NCI-H1092 (cell line): ENCODE data around the gene INAVA.
"Not testable (repeated sequence)": the region's sequence is repeated elsewhere in the genome, so short reads cannot be mapped to it uniquely, and the experiment has no call there.

Experiments
- DNase-seq: peaks from one replicate; lab custom pipeline; 2025; lab: John Stamatoyannopoulos, UW

INAVA gene

DNA sequence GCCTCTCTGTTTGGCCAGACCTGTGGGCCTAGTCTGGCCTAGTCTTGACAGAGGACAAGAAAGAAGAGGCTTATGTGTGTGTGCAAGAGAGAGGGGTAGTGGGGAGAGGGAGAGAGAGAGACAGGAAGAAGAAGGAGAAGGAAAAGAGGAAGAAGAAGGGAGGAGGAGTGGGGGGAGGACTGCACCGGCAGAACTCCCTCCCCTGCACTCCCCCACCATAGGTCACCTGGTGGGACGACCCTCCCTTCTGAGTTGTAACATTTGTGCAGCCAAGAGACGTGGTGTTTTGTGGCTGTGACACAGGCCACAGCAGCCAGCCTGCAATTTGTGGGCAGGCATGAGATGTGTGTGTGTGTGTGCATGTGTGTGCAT lies 4.3 kb downstream of the INAVA start:
- DNase-seq: no peak

DNA sequence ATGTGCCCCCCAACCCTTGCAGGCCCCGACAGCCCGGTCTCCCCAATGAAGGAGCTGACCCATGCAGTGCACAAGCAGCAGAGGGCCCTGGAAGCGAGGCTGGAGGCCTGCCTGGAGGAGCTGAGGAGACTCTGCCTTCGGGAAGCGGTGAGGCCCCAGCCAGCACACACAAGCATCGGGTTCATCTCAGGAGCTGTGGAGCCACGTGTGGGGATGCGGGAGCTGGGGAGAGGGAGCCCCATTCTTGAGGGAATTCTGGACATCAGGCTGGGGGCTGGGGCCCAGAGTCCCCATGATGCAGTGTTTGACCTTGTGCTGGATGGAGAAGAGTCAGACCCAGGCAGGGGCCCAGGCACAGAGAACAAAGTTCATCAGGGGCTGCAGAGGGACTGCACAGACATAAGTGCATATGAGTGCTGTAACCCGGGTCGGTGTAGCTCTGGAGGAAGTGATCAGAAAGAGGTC lies 4.8 kb downstream of the INAVA start:
- DNase-seq: no peak

DNA sequence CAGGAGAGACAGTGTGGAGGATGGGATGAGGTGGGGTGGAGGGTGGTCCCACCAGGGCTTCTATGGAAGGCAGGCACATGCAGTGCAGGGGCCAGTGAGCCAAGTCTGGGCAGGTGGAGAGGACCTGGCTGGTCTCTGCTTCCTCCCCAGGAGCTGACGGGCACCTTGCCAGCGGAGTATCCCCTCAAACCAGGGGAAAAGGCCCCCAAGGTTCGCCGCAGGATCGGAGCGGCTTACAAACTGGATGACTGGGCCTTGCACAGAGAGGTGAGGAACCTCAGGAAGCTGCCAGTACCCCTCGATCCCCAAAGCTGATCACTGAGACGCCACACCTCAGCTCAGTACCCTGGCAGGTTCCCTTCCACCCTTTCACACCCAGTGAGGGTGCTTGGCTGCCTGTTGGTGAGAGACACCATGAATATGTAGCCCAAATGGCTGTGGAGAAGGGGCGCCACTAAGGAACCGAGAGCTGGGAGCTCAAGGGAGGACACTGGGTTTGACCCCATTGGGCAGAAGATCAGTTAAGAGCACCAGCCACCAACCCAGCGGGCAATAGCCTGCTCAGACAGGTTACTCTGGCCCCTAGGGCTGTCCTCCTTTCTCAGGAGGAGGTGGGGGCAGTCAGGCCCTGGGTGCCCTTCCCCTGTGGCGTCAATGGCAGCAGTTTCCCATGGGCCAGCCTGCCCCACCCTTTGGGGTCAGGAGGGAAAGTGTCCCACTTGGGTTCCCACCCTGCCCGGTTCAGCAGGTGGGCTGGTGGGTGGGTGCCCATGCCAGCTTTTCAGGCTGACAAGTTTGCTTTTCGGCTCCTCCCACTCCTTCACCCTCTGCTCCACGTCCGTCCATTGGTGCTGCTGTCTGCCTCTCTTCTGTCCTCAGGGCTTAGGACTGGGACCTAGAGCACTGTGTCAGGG lies 5.5 kb downstream of the INAVA start:
- no peak for DNase-seq

DNA sequence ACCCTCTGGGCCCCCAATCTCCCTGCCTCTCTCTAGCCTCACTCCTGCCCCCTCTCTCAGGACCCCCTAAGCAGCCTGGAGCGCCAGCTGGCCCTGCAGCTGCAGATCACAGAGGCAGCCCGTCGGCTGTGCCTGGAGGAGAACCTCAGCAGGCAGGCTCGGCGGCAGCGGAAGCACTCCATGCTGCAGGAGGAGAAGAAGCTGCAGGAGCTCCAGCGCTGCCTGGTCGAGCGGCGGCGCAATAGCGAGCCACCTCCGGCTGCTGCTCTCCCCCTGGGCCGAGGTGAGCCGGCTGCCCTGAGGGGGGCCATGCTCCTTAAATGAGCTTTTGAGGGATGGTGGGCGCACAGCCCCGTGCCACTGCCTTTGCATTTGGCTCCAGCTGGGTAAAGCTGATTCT lies 6.2 kb downstream of the INAVA start:
- DNase-seq: no peak

DNA sequence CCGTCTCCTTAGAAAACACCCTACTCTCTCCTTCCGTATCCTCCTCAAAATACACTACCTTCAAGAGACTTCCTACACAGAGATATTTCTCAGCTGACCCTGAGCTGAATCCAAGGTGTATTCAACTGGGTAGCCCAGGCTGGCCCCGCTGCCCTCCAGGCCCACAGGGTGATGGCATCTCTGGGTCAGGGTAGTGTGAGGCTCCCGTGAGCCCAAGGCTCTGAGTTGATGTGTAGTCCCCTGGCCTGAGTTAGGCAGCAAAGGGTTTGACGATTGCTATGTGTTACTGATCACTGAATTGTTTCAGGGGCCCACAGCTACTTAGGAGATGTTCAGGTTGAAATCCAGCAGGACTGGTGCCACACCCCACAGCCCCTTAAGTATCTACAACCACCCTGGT lies 6.7 kb downstream of the INAVA start:
- no peak for DNase-seq

DNA sequence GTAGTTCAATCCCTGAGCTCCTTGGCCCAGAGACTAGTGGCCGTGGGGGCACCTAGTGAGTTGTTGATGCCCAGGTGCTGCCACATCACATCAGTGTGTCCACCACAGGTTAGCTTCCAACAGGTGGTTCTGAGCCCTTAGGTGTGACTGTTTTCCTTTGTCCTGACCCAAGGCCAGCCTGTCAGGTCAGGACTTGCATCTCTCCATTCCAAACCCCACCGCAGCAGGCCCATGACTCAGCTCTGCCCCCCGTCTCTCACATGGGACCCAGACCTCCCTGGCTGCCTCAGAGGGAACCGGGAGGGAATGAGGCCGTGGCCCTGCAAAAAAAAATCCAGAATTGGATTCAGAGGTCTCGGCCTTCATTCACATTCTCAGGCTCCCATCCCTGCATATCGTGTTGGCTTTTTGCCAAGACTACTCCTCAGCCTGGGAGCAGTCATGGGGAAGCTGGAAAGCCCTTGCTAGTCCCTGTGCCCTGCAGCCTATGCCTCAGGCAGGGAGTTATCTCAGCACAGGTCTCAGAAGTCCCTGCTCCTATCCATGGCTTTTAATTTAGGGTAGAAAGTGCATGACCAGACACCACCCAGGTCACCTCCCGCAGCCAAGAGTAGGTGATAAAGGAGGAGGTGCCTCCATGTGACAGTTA lies 7.2 kb downstream of the INAVA start:
- no peak for DNase-seq

DNA sequence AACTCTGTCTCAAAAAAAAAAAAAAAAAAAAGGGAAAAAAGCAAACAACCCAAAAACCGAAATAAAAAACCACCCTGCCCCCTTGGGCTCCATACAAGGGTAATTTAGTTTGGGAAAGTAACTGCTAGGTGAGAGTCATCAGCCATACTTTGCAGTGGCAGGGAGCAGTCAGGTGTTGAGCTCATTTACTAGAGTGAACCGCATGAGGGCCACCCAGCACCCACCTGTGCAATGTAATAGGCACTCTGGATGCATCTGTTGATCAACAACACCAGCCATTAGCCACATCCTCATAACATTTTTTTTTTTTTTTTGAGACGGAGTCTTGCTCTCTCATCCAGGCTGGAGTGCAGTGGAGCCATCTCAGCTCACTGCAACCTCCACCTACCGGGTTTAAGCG lies 9.1 kb downstream of the INAVA start:
- no peak for DNase-seq

DNA sequence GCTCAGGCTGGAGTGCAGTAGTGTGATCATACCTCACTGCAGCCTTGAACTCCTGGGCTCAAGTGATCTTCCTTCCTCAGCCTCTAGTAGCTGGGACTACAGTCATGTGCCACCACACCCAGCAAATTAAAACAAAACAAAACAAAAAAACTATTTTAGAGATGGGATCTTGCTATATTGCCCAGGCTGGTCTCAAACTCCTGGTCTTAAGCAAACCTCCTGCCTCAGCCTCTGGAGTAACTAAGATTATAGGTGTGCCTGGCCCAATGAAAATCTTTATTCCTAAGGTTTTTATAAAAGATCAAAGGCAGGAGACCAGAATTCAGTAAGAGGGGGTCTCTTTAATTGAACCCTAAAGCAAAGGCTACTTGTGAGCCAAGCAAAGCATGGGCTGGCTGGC lies 10.1 kb downstream of the INAVA start:
- DNase-seq: no peak

DNA sequence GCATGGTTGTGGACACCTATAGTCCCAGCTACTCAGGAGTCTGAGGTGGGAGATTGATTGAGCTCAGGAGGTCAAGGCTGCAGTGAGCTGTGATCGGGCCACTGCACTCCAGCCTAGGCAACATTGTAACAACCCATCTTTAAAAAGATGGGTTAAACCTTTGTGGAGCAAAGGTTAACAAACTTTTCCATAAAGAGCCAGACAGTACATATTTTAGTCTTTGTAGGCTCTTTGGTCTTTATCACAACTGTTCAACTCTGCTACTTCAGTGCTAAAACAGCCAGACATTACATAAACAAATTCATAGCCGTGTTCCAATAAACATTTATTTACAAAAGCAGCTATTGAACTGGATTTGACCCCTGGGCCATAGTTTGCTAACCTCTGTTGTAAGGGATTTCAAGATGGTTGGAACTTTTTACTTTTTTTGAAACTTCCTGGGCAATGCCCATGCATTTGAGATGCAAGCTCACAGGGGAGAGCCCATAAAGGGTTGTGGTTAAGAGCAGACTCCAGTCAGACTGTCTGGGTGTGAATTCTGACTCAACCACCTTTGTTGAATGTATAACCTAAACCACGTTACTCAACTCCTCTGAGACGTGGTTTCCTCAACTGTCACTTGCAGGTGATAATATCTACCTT lies 10.8 kb downstream of the INAVA start:
- no peak for DNase-seq

DNA sequence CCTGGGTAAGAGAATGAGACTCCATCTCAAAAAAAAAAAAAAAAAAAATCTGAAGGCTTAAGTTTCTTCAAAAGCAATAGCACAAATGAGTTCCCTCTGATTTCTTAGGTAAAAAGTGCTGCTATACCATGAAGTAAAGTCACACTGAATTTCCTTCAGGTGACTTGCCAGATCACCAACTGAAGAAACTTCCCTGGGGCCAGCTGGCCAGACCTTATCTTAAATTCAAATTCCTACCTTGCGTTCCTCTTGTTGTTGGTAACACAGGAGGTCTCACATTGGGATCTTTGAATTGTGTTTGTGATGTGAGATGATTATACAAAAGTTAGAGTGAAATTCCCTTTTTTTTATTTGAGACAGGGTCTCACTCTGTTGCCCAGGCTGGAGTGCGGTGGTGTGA lies 11.8 kb downstream of the INAVA start:
- no peak for DNase-seq

DNA sequence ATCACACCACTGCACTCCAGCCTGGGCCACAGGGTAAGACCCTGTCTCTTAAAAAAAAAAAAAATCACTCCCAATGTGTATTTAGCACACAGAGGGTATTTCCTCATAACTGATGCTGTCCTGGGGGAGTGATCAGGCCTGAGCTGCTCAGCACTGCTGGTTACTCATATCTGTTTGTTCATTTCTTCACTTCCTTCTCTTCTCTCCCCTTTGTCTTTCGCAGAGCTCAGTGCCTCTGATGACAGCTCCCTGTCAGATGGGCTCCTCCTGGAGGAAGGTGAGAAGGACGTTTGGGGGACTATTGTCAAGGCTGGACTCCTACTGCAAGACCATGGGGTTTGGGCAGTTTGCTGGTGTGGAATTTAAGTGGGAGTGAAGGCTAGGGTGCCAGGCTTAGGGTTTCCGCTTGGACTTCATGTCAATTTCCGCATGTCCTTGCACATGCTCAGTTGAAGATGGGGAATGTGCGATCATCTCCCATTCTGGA lies 13.0 kb downstream of the INAVA start:
- DNase-seq: no peak

DNA sequence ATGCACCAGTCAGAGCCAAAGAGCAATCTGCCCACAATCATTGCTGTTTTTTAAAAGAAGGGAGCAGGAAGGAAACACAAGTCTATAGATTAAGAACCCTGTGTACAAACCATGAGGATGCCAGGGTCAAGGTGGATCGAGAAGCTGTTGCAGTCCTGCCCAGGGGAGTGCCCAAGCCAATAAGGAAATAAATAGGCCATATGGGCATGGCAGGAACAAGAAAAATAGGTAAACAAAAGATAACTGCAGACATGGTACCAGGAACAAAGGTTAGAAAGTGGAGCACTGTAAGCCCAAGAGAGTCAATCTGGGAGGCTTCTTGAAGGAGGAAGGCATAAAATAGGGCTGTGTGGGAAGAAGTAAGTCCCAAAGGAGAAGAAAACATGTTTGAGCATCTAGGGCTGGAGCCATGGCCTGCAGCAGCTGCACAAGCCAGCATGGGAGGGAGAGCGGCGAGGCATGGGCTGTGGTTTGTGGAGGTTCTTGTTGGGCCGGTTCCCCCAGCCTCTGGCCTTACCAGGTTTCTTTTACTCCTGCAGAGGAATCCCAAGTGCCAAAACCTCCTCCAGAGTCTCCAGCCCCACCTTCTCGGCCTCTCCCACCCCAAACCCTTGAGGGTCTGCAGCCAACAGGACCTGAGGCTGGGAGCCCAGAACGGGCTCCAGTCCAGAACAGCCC lies 13.6 kb downstream of the INAVA start:
- DNase-seq: no peak

DNA sequence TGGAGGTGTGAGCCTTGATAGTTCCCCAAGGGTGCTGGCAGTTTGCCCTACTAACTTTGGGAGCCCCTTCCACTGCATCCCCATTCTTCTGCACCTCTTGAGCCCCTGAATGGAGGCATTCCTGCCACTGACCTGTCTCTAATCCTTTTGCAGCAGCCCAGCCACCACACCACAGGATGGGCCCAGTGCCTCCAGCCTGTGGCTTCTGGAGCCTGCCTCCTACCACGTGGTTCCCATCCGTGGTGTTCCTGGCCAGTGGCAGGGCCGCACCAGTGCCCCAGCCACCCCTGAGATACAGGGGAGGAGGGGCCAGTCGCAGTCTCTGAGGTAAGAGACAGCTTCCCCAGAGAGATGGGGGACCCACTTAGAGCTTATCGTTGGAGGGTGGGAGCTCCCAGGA lies 14.4 kb downstream of the INAVA start:
- DNase-seq: no peak

DNA sequence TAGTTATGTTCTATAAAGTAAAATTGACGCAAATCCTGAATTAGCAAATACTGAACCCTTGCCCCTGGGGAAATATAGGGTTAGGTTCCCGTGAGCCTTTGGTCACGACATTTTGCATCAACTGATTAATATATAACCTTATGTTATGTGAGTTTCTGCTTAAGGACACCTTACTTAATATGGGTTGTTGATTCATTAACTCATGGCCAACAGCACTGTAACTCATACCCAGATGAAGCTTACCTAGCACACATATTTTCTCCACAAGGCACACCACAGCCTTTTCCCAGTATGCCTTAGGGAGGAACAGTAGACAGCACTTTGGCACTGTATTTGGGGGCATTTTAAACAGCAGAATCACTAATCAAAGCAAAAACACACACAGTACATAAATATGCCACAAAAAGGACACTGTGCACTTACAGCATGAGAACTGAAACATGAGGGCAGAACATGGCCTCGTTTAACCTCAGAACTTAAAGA lies 15.1 kb downstream of the INAVA start:
- no peak for DNase-seq

DNA sequence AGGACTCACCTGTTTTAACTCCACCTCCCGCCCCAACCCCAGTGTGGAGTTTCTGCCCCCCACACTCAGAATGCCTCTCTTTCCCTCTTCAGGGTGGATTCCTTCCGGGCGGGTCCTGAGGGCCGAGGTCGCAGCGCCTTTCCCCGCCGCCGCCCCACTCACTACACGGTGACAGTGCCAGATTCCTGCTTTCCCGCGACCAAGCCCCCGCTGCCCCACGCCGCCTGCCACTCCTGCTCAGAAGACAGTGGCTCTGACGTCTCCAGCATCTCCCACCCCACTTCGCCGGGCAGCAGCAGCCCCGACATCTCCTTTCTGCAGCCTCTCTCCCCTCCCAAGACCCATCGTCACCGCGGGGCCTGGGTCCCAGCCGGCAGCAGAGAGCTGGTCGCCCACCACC lies 16.7 kb downstream of the INAVA start:
- DNase-seq: no peak

DNA sequence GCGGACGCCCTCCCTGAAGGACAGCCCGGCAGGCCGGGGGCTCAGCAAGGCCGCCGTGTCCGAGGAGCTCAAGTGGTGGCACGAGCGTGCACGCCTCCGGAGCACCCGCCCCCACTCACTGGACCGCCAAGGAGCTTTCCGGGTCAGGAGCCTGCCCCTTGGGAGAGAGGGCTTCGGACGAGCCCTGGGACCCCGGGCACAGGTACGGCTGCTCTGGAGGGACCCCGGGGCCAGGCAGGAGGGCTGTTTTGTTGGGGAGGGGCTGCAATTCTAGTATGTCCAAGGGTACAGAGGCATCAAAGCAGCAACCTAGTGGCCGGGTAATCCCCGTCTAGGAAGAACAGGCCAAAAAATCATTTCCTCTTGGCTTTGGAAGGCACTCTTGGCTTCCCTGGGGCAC lies 17.2 kb downstream of the INAVA start:
- not testable (repeated sequence) for DNase-seq

DNA sequence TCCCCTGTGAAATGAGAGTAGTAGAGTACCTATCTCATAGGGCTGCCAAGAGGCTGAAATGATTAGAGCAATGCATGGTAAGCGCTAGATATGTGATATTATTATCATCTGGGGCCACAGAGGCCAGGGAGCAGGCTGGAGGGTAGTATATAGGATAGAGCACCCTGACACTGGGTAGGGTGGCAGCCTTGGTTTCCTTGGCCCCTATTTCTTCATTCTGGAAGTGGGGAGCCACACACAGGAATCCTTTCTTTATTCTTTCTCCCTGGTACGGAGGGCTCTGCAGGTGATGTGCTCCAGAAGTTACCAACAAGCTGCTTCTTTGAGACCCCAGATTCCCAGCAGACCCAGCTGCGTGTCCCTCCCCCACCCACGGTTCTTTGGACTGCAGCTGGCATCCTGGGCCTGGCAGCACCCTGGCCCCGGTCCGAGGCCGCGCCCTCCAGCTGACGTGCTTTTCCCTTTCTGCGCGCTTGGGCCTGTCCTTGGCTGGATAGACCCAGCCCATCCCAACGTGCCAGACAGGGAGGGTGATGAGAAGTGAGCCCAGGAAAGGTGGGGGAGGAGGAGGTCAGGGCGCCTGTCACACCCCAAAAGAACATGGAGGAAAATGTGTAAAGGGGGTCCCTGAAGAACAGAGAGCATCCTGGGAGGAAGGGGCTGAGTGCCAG lies 18.2 kb downstream of the INAVA start:
- DNase-seq: no peak

DNA sequence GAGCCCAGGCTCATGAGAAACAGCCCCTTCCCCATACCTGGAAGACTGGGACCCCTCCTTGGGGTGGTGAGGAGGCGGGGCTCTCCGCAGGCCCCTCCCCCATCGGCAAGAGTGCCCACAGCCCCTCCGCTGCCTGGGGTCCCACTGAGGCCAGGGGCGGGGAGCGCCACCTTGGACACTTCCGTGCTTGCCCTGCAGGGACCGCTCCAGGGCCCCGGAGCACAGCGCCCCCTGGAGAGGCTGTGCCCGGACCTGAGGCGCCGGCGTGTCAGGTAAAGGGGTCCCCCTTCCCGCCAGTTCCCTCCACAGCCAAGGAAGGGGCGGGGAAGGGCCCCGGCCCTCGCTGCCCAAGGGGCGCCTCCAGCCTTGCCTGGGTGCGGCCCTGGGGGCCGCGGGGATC lies 21.5 kb downstream of the INAVA start:
- no peak for DNase-seq

DNA sequence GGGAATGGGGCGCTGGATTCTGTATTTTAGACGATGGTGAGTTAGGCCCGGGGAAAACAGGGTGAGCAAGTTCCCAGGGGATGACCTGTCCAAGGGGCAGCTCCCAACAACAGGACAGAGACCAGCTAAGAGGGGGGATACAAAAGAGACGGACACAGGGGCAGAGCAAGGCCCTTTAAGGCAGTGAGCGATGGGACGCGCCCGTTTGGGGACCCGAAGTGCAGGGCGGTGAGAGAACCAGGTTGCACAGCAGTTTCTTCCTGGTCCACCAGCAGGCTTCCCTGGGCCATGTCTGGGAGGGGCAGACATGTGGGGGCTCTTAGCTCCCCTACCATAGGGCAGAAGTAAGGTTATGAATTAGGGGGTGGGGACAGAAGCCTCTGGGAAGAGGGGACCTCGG lies 22.0 kb downstream of the INAVA start:
- no peak for DNase-seq

DNA sequence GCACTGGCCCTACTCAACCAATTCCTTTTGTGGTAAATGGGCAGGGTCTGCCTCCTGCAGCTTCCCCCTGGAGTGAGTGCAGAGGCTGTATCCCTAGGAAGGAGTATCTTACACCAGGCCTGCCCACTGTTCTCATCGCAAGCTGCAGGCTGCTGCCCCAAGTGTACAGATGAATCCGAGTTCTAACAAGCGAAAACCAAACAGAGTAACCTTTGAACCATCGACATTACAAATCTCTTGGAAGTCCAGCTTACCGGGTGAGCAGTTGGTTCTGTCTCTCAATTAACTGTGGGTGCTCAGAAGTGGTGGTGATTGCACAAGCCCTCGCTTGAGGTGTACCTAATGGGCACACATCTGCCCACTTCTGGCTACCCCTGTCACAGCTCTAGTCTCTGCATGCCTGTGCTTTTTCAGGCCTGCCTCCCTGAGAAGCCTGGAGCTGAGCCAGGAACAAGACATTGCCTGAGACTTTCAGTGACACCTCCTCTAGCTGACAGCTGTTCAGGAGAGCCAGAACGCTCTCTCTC lies 22.7 kb downstream of the INAVA start:
- no peak for DNase-seq

DNA sequence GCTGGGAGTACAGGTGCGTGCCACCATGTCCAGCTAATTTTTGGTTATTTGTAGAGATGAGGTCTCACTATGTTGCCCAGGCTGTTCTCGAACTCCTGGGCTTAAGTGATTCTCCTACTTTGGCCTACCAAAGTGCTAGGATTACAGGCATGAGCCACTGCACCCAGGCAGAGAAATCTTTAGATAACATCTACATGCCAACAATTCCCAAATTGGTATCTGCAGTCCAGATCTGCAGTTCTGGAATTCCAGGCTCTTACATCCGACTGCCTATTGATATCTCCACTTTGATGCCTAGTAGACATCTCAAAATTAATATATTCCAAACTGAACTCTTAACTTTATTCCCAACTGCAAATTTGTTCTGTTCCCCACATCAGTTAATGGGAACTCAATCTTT lies 23.3 kb downstream of the INAVA start:
- DNase-seq: no peak
